ENCODE results near the gene SPARCL1. TPM values are rescaled to one million over a fixed set of nuclear protein-coding genes. Genes with fewer than 3 reads are reported as not detected.

Gene SPARCL1
- total and polyA plus RNA-seq, 2 of the 13 experiments (the other 11 are each of a cell fraction or from before 2014, with no cell fraction given), result 0.04 TPM; not detected in 1

DNA sequence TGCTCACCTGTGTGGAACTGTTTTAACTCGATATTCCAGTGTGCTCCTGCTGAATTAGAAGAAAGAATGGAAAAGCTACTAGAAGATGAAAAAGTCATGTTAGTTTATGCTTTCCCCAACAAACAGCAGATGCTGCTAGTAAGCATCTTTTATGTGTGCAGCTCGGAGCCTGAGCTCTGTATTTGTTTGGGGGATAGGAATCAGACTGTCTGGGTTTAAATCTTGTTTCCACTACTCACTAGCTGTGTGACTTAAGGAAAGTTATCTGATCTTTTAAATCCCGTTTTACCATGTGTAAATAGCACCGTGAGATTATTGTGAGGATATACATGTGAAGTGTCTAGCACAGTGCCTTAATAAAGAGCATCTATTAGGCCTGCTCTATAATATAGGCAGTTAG is 24.0 kb upstream of the SPARCL1 start:
- Histone ChIP-seq H3K27ac (ENCODE audit: extremely low read length, insufficient read depth, low read length) (no peak overlapping the region), H3K4me3 (replicated peaks in 1 of 3; ENCODE audit: insufficient read depth in 1 of 3, low read depth in 2 of 3, low read length in 3 of 3) (no peak overlapping the region), H3K9ac (ENCODE audit: insufficient read depth, low read depth, low read length) (no peak overlapping the region), H3K4me2 (ENCODE audit: low read depth, low read length) (no peak overlapping the region), H3K9me3 (ENCODE audit: low read length) (no peaks in the 10 kb centered on the region), H3K27me3 (ENCODE audit: control insufficient read depth in 1 of 2, insufficient read depth in 2 of 2, low read length in 2 of 2) (no peaks in the 10 kb centered on the region), H3K4me1 (ENCODE audit: insufficient read depth, low read length) (no peaks in the 10 kb centered on the region), H4K20me1 (ENCODE audit: insufficient read depth, low read length) (no peaks in the 10 kb centered on the region), H3K79me2 (ENCODE audit: insufficient read depth, low read length) (no peaks in the 10 kb centered on the region), H3K36me3 (replicated peaks in 1 of 2; ENCODE audit: control insufficient read depth in 1 of 2, insufficient read depth in 2 of 2, low read length in 2 of 2) (no peaks in the 10 kb centered on the region), H2AFZ (ENCODE audit: low read length) (no peak overlapping the region)
- no peak for DNase-seq (ENCODE audit: low spot score)
- ATAC-seq, result no peak
- intact Hi-C loops (cut with micrococcal nuclease; ENCODE audit: unreplicated experiment) (no loop called here), in situ Hi-C loops (cut with HindIII; ENCODE audit: extremely low pct_ligation_motif_present, low pct_unique_long_range_greater_than_20kb) (no loop called here)
- TF ChIP-seq, protein P1, sequence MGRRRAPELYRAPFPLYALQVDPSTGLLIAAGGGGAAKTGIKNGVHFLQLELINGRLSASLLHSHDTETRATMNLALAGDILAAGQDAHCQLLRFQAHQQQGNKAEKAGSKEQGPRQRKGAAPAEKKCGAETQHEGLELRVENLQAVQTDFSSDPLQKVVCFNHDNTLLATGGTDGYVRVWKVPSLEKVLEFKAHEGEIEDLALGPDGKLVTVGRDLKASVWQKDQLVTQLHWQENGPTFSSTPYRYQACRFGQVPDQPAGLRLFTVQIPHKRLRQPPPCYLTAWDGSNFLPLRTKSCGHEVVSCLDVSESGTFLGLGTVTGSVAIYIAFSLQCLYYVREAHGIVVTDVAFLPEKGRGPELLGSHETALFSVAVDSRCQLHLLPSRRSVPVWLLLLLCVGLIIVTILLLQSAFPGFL (CRISPR knock-in tag; IDR thresholded peaks at IDR 0.05), result no peak
- no peak for TF ChIP-seq MLLT10 (CRISPR knock-in tag; IDR thresholded peaks at IDR 0.05)
- no peak for TF ChIP-seq KDM6A (CRISPR knock-in tag; IDR thresholded peaks at IDR 0.05; ENCODE audit: low read depth)
- no peak for TF ChIP-seq ZNF12 (CRISPR knock-in tag; IDR thresholded peaks at IDR 0.05)
- ChIA-PET POLR2A (no interaction called here), CTCF (ENCODE audit: low intra/inter-chr PET ratio, low total read pairs) (no interaction called here)
- BruUV-seq (replicated peaks), result no TSS peak
- WGBS (ENCODE audit: low lambda C conversion rate), result 3% methylated on average over 4 of the region's 4 CpGs
- no peak for FAIRE-seq

DNA sequence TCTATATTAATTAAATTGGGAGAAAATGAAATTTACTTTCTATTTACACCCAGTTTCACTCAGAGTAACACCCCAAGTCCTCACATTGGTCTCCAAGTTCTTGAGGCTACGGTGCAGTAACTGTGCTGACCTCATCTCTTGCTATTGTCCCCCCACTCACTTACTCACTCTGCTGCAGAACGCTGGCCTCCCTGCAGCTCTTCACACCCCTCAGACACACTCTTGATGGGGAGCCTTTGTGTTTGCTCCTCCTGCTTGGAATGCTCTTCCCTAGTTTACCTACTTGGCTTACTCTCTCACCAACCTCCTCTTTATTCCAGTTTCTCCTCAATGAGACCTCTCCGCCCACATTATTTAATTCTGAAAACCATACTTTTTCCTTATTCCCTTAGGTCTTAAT is 22.2 kb upstream of the SPARCL1 start:
- DNase-seq (ENCODE audit: low spot score), result no peak
- H2AFZ ChIP-seq (ENCODE audit: low read length), result no peak overlapping the region
- H3K9ac ChIP-seq (ENCODE audit: insufficient read depth, low read depth, low read length), result no peak overlapping the region
- no peak for FAIRE-seq
- H3K79me2 ChIP-seq (ENCODE audit: insufficient read depth, low read length), result no peaks in the 10 kb centered on the region
- CTCF ChIA-PET (ENCODE audit: low intra/inter-chr PET ratio, low total read pairs), result no interaction called here
- WGBS (ENCODE audit: low lambda C conversion rate), result 14% methylated on average over 3 of the region's 3 CpGs
- H4K20me1 ChIP-seq (ENCODE audit: insufficient read depth, low read length), result no peaks in the 10 kb centered on the region
- H3K36me3 ChIP-seq (replicated peaks in 1 of 2; ENCODE audit: control insufficient read depth in 1 of 2, insufficient read depth in 2 of 2, low read length in 2 of 2), result no peaks in the 10 kb centered on the region
- no peak overlapping the region for H3K27ac ChIP-seq (ENCODE audit: extremely low read length, insufficient read depth, low read length)
- intact Hi-C loops (cut with micrococcal nuclease; ENCODE audit: unreplicated experiment), result no loop called here
- H3K4me3 ChIP-seq (replicated peaks in 1 of 3; ENCODE audit: insufficient read depth in 1 of 3, low read depth in 2 of 3, low read length in 3 of 3), result no peak overlapping the region
- BruUV-seq (replicated peaks), result no TSS peak
- H3K4me2 ChIP-seq (ENCODE audit: low read depth, low read length), result no peak overlapping the region
- H3K9me3 ChIP-seq (ENCODE audit: low read length), result no peaks in the 10 kb centered on the region
- ATAC-seq, result no peak
- POLR2A ChIA-PET, result no interaction called here
- H3K4me1 ChIP-seq (ENCODE audit: insufficient read depth, low read length), result no peaks in the 10 kb centered on the region
- H3K27me3 ChIP-seq (ENCODE audit: control insufficient read depth in 1 of 2, insufficient read depth in 2 of 2, low read length in 2 of 2), result no peaks in the 10 kb centered on the region
- in situ Hi-C loops (cut with HindIII; ENCODE audit: extremely low pct_ligation_motif_present, low pct_unique_long_range_greater_than_20kb), result no loop called here
- TF ChIP-seq ZNF230 (CRISPR knock-in tag; IDR thresholded peaks at IDR 0.05), result no peak
- no peak for TF ChIP-seq ZNF331 (CRISPR knock-in tag; IDR thresholded peaks at IDR 0.05)
- TF ChIP-seq, protein P2, sequence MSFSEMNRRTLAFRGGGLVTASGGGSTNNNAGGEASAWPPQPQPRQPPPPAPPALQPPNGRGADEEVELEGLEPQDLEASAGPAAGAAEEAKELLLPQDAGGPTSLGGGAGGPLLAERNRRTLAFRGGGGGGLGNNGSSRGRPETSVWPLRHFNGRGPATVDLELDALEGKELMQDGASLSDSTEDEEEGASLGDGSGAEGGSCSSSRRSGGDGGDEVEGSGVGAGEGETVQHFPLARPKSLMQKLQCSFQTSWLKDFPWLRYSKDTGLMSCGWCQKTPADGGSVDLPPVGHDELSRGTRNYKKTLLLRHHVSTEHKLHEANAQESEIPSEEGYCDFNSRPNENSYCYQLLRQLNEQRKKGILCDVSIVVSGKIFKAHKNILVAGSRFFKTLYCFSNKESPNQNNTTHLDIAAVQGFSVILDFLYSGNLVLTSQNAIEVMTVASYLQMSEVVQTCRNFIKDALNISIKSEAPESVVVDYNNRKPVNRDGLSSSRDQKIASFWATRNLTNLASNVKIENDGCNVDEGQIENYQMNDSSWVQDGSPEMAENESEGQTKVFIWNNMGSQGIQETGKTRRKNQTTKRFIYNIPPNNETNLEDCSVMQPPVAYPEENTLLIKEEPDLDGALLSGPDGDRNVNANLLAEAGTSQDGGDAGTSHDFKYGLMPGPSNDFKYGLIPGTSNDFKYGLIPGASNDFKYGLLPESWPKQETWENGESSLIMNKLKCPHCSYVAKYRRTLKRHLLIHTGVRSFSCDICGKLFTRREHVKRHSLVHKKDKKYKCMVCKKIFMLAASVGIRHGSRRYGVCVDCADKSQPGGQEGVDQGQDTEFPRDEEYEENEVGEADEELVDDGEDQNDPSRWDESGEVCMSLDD (CRISPR knock-in tag; IDR thresholded peaks at IDR 0.05; ENCODE audit: borderline replicate concordance), result no peak
- TF ChIP-seq, protein P3, sequence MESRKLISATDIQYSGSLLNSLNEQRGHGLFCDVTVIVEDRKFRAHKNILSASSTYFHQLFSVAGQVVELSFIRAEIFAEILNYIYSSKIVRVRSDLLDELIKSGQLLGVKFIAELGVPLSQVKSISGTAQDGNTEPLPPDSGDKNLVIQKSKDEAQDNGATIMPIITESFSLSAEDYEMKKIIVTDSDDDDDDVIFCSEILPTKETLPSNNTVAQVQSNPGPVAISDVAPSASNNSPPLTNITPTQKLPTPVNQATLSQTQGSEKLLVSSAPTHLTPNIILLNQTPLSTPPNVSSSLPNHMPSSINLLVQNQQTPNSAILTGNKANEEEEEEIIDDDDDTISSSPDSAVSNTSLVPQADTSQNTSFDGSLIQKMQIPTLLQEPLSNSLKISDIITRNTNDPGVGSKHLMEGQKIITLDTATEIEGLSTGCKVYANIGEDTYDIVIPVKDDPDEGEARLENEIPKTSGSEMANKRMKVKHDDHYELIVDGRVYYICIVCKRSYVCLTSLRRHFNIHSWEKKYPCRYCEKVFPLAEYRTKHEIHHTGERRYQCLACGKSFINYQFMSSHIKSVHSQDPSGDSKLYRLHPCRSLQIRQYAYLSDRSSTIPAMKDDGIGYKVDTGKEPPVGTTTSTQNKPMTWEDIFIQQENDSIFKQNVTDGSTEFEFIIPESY (CRISPR knock-in tag; IDR thresholded peaks at IDR 0.05), result no peak
- TF ChIP-seq, protein P4, sequence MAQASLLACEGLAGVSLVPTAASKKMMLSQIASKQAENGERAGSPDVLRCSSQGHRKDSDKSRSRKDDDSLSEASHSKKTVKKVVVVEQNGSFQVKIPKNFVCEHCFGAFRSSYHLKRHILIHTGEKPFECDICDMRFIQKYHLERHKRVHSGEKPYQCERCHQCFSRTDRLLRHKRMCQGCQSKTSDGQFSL (CRISPR knock-in tag; IDR thresholded peaks at IDR 0.05), result no peak
- TF ChIP-seq SPEN (CRISPR knock-in tag; IDR thresholded peaks at IDR 0.05; ENCODE audit: low read depth), result no peak
- TF ChIP-seq ATF7 (IDR thresholded peaks at IDR 0.05), result no peak
- TF ChIP-seq ATF7 (CRISPR knock-in tag; IDR thresholded peaks at IDR 0.05), result no peak
- TF ChIP-seq MED8 (CRISPR knock-in tag; IDR thresholded peaks at IDR 0.05; ENCODE audit: insufficient replicate concordance), result no peak
- TF ChIP-seq CBX2 (IDR thresholded peaks at IDR 0.05; ENCODE audit: low read depth, low read length), result no peak
- TF ChIP-seq CBX2 (CRISPR knock-in tag; IDR thresholded peaks at IDR 0.05; ENCODE audit: low read depth), result no peak
